Measurements from ENCODE around the gene PROP1.

GRCh38 chr5:177997319-177997670 lies 1.3 kb upstream of the PROP1 start:
- TF ChIP-seq, protein P1, sequence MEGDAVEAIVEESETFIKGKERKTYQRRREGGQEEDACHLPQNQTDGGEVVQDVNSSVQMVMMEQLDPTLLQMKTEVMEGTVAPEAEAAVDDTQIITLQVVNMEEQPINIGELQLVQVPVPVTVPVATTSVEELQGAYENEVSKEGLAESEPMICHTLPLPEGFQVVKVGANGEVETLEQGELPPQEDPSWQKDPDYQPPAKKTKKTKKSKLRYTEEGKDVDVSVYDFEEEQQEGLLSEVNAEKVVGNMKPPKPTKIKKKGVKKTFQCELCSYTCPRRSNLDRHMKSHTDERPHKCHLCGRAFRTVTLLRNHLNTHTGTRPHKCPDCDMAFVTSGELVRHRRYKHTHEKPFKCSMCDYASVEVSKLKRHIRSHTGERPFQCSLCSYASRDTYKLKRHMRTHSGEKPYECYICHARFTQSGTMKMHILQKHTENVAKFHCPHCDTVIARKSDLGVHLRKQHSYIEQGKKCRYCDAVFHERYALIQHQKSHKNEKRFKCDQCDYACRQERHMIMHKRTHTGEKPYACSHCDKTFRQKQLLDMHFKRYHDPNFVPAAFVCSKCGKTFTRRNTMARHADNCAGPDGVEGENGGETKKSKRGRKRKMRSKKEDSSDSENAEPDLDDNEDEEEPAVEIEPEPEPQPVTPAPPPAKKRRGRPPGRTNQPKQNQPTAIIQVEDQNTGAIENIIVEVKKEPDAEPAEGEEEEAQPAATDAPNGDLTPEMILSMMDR (IDR thresholded peaks at IDR 0.05 in 8 of 11, conservative IDR thresholded peaks at IDR 0.05 in 3 of 11) = no peak
- TF ChIP-seq POLR2AphosphoS5 (IDR thresholded peaks at IDR 0.05) (no peak), POLR2A (IDR thresholded peaks at IDR 0.05) (no peak)
